Gastrocnemius medialis (tissue), 4 donors: ENCODE data around the gene VSIR. TPM values are rescaled to one million over a fixed set of nuclear protein-coding genes. Genes with fewer than 3 reads are reported as not detected.

ENCODE experiments used
- ATAC-seq, 2 donors: fragments of 150-250 bp; one replicate each; pipeline ENCODE4 v1.9.1; 2016
- DNase-seq, 2 donors: peaks; one replicate each; pipeline ENCODE4 v3.0.0-alpha.2; 2019
- H3K27ac ChIP-seq, 4 donors: fragments of 200-600 bp; sonication (generic); 1 replicate in 1 of 4; 2 replicates in 3 of 4; pipeline ENCODE4 v1.5.1; 2016 to 2018; ENCODE audit warnings: mild to moderate bottlenecking in 2 of 4, moderate library complexity in 1 of 4
- H3K27me3 ChIP-seq, 3 donors: fragments of 200-600 bp; sonication (generic) in 2 of 3; 1 replicate in 1 of 3; 2 replicates in 2 of 3; pipeline versions ENCODE4 v1.5.1 to v1.6.0; 2016 to 2019; ENCODE audit warnings: mild to moderate bottlenecking in 1 of 3, moderate library complexity in 1 of 3
- H3K36me3 ChIP-seq, 2 donors: fragments of 200-600 bp; sonication (generic) in 1 of 2; one replicate each; pipeline ENCODE4 v1.5.1; 2017 to 2018
- H3K4me1 ChIP-seq, 2 donors: fragments of 200-600 bp; sonication (generic) in 1 of 2; one replicate each; pipeline ENCODE4 v1.5.1; 2016 to 2017; ENCODE audit warnings: mild to moderate bottlenecking in 2 of 2
- H3K4me3 ChIP-seq, 4 donors: fragments of 200-600 bp; sonication (generic) in 3 of 4; 1 replicate in 1 of 4; 2 replicates in 3 of 4; pipeline ENCODE4 v1.5.1; 2016 to 2019; ENCODE audit warnings: mild to moderate bottlenecking in 2 of 4
- H3K9me3 ChIP-seq, 3 donors: fragments of 200-600 bp; sonication (generic) in 2 of 3; 1 replicate in 1 of 3; 2 replicates in 2 of 3; pipeline ENCODE4 v1.5.1; 2016 to 2019
- CTCF ChIP-seq, 5 experiments: fragments of 450-650 bp in 3 of 5; fragments of 200-600 bp in 2 of 5; sonication (generic) in 2 of 5; IDR thresholded peaks in 4 of 5; conservative IDR thresholded peaks in 1 of 5; 1 replicate in 4 of 5; 2 replicates in 1 of 5; pipeline ENCODE4 v1.5.1; 2016 to 2019; ENCODE audit warnings: antibody characterized with exemption in 5 of 5, mild to moderate bottlenecking in 3 of 5, moderate library complexity in 3 of 5
- POLR2A ChIP-seq, 2 donors: fragments of 450-650 bp; IDR thresholded peaks; one replicate each; pipeline ENCODE4 v1.6.1; 2017; ENCODE audit warnings: antibody characterized with exemption in 2 of 2, mild to moderate bottlenecking in 2 of 2, moderate library complexity in 2 of 2
- in situ Hi-C, 4 donors: fragments of 200-750 bp; cut with MboI; loops; one replicate each; pipeline versions ENCODE4 v1.15.0 to v1.8.0; 2017; ENCODE audit warnings: low sequenced_read_pairs in 4 of 4
- intact Hi-C: fragments of 100-400 bp; cut with DNase I; formaldehyde crosslinking; loops from one replicate; pipeline ENCODE4 v1.15.1; 2023; ENCODE audit warnings: low total_unique reads
- total RNA-seq, 4 donors: library from RNA; depleted of rRNA; stranded (reverse); fragments of >200 nt; gene quantifications; one replicate each; pipeline versions ENCODE4 v1.1.0 to v1.2.3, GENCODE V29; 2016

VSIR gene
- total RNA-seq, 4 donors from 2014 or later, result 7.9 to 20.7 (median 16.9) TPM

DNA sequence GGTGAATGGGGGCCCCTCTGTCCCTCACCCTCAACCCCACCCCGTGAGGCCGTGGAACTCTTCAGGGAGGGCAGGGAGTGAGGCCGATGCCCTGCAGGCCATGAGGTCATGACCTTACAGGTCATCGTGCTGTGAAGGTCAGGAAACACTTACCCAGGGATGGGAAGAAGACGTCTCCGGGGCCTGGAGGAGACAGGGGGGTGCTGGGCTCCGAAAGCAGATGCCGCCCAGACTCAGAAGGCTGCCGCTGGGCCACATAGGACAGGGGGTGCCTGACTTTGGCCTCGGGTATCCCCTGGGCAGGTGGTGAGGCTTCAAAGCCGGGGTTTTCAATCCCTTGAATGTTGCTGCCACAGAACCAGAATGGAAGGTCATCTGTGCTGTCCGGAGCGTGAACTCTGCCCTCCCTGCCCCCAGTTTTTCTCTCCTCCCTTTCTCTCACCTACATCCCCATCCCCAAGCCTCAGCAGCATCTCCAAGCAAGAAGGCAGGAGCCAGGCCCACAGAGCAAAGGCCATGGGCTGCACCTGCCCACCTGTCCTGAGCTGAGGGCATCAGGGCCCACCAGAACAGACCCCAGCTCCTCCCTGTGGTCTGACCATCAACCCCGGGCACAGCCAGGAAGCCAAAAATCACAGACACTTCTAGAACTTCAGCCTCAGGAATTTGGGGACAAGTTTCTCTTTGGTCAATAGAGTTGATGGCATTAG lies 21.6 kb downstream of the VSIR start:
- Histone ChIP-seq H3K4me3 (no peak overlapping the region), H3K27me3 (no peaks in the 10 kb centered on the region), H3K4me1 (peaks cover 48 to 66% of the 10 kb centered on the region in 2 donors), H3K36me3 (no peaks in the 10 kb centered on the region), H3K9me3 (no peaks in the 10 kb centered on the region), H3K27ac (peak overlapping the region in 1 of 4 donors; percentile 20)
- intact Hi-C loops, result no loop called here
- DNase-seq, result no peak
- in situ Hi-C loops, result no loop called here
- no peak for TF ChIP-seq CTCF (IDR thresholded peaks at IDR 0.05 in 4 of 5, conservative IDR thresholded peaks at IDR 0.05 in 1 of 5)
- no peak for TF ChIP-seq POLR2A (IDR thresholded peaks at IDR 0.05)
- no peak for ATAC-seq

DNA sequence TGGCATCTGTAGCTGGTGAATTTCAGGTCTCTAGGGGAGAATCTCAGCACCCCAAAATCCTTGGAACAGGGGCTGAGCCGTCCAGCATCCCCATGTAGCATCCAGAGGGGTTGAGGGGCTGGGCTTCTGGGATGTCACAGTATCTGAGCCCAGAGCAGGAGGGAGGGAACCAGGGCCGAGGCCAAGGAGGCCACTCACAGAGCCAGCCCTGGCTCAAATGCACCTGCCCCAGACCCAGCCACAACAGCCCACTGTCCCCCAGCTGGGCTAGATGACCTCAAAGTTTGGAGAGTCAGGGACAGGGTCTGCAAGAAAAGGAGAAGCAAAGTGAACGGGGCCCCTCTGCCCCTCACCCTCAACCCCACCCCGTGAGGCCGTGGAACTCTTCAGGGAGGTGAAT lies 22.3 kb downstream of the VSIR start:
- H3K27ac ChIP-seq, result peak overlapping the region in 3 of 4 donors; percentile 52 to 72 (median 70)
- DNase-seq (no peak), ATAC-seq (no peak)
- TF ChIP-seq CTCF (IDR thresholded peaks at IDR 0.05 in 4 of 5, conservative IDR thresholded peaks at IDR 0.05 in 1 of 5), result no peak
- TF ChIP-seq POLR2A (IDR thresholded peaks at IDR 0.05), result no peak
- no peaks in the 10 kb centered on the region for H3K9me3 ChIP-seq
- peaks cover 44 to 65% of the 10 kb centered on the region in 2 donors for H3K4me1 ChIP-seq
- in situ Hi-C loops, result no loop called here
- no peaks in the 10 kb centered on the region for H3K27me3 ChIP-seq
- no peaks in the 10 kb centered on the region for H3K36me3 ChIP-seq
- intact Hi-C loops, result no loop called here
- no peak overlapping the region for H3K4me3 ChIP-seq

- Histone ChIP-seq H3K36me3 (no peaks in the 10 kb centered on the region), H3K4me1 (peaks cover 38 to 60% of the 10 kb centered on the region in 2 donors), H3K27ac (peak overlapping the region; percentile 52 to 72 (median 64)), H3K9me3 (no peaks in the 10 kb centered on the region), H3K4me3 (no peak overlapping the region), H3K27me3 (no peaks in the 10 kb centered on the region)
- DNase-seq (no peak), ATAC-seq (peak; percentile 43)
- in situ Hi-C loops, result no loop called here
- TF ChIP-seq CTCF (IDR thresholded peaks at IDR 0.05 in 4 of 5, conservative IDR thresholded peaks at IDR 0.05 in 1 of 5) (no peak), POLR2A (IDR thresholded peaks at IDR 0.05) (no peak)
- intact Hi-C loops, result no loop called here
Observed at GRCh38 chr10:71750124-71750841, 23.0 kb downstream of the VSIR start.

GRCh38 chr10:71749396-71749795 lies 23.9 kb downstream of the VSIR start:
- in situ Hi-C loops, result no loop called here
- peaks cover 32 to 51% of the 10 kb centered on the region in 2 donors for H3K4me1 ChIP-seq
- TF ChIP-seq POLR2A (IDR thresholded peaks at IDR 0.05), result no peak
- TF ChIP-seq CTCF (IDR thresholded peaks at IDR 0.05 in 4 of 5, conservative IDR thresholded peaks at IDR 0.05 in 1 of 5), result no peak

More at GRCh38 chr10:71749396-71749795, 23.9 kb downstream of the VSIR start:
- DNase-seq, result no peak
- no peaks in the 10 kb centered on the region for H3K27me3 ChIP-seq
- no peaks in the 10 kb centered on the region for H3K9me3 ChIP-seq
- intact Hi-C loops, result no loop called here
- no peak for ATAC-seq
- H3K4me3 ChIP-seq, result no peak overlapping the region
- peak overlapping the region; percentile 52 to 72 (median 64) for H3K27ac ChIP-seq
- no peaks in the 10 kb centered on the region for H3K36me3 ChIP-seq
